GM19468 (cell line): ENCODE measurements around the gene GRK1.

ENCODE experiments used
- ATAC-seq: cut with Tn5 transposase; IDR thresholded peaks from one replicate; pipeline ENCODE4 v1.9.1; 2021; ENCODE audit warnings: mild to moderate bottlenecking, moderate library complexity, moderate number of reproducible peaks; ENCODE audit not compliant: unreplicated experiment; ENCODE audit errors: extremely low read depth

The GRK1 gene

GRCh38 chr13:113631341-113632095, 35.5 kb upstream of the GRK1 start:
- no peak for ATAC-seq

GRCh38 chr13:113632706-113633484, 34.1 kb upstream of the GRK1 start:
- no peak for ATAC-seq

GRCh38 chr13:113633485-113633873, 33.5 kb upstream of the GRK1 start:
- no peak for ATAC-seq

DNA sequence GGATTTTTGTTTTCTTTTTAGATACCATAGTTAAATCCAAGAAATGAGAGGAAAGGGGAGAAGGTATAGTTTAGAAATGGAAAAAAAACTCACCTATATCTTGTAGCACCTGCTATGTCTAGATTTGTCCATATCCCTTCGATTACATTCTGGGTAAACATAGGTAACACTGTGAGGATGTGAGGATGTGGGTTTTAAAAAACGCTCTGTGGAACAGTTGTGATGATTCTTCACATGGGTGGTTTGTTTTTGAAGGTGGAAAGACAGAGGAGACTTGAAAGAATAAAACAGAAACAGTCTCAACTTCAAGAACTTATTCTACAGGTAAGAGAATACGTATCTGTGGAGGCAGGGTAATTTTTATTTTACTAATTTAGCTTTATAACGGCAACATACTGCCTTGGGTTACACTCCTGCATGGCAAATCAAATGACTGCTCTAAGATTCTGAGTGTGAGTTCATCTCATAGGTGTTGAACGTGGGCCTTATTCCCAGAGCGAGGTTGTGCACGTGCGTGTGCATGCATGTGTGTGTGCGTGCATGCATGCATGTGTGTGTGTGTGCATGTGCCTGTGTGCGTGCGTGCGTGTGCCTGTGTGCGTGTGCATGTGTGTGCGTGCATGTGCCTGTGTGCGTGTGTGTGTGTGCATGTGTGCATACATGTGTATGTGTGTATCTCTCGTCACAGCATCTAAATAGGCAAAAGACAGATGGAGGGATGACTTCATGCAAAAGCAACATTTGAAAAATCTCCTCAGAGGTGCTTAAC, 32.6 kb upstream of the GRK1 start:
- no peak for ATAC-seq

GRCh38 chr13:113635048-113635420, 32.0 kb upstream of the GRK1 start:
- no peak for ATAC-seq

- ATAC-seq, result no peak
These were observed 31.3 kb upstream of the GRK1 start for GRCh38 chr13:113635709-113636108.

GRCh38 chr13:113636266-113636963, 30.6 kb upstream of the GRK1 start:
- no peak for ATAC-seq

- ATAC-seq, result no peak
These were observed 29.5 kb upstream of the GRK1 start for GRCh38 chr13:113637262-113638160.

DNA sequence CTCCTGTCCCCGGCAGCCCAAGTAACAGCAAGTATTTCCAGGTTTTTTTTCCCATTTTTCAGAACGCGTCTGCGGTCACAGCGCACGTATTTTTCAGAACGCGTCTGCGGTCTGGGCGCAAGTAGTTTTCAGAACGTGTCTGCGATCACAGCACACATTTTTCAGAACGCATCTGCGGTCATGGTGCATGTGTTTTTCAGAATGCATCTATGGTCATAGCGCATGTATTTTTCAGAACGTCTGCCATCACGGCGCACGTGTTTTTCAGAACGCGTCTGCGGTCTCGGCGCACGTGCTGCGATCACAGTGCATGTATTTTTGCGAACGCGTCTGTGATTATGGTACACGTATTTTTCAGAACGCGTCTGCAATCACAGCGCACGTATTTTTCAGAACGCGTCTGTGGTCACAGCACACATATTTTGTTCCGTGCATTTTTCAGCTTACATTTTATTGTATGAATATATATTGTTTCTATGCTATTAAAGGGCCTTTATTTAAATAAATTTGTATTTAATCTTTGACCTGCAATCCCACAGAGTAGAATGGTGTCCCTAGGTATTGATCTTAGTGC, 28.8 kb upstream of the GRK1 start:
- ATAC-seq, result no peak

DNA sequence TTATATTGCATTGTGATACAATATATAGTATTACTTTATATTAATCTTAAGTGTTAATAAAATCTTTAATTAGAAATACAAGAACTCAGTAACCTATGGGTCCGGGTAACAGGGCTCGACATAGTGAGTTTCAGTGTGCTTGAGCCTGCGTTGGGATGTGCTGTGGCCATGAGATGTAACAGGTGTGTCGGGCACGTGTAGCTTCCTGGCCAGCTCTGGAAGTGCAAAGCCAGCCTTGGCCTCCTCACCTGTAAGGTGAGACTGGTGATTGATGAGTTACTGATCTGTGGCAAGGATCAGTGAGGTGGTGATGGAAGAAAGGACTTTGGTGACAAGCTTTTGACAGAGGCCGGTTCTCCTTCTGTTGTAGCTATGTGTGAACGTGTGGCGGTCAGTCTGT, 28.2 kb upstream of the GRK1 start:
- ATAC-seq, result no peak

- no peak for ATAC-seq
These were observed 27.3 kb upstream of the GRK1 start for GRCh38 chr13:113639616-113640262.

GRCh38 chr13:113641426-113641825, 25.6 kb upstream of the GRK1 start:
- ATAC-seq, result no peak

DNA sequence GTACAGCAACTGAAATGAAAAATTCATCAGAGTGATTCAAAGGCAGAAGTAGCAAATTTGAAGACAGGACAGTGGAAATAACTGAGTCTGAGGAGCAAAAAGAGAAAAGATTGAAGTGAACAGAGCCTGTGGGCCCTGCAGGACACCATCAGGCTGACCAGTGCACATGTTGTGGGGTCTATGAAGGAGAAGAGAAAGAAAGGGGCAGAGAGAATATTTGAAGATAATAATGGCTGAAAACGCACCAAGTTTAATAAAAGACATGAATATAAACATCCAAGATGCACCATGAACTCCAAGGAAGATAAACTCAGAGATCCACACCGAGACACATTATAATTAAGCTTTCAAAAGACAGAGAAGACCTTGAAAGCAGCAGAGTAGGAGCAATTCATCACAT, 24.5 kb upstream of the GRK1 start:
- no peak for ATAC-seq

DNA sequence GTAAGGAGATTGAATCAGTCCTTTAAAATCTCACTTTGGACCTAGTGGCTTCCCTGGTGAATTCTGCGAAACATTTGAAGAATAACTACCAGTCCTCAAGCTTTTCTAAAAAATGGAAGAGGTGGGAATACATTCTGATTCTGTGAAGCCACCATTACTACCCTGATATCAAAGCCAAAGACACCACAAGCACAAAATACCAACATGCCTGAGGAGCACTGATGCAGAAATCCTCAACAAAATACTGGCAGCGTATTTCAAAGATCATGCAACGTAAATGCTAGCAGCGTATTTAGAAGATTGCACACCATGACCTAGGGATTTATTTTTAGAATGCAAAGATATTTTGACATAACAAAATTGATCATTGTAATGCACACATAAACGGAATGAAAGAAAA, 23.4 kb upstream of the GRK1 start:
- no peak for ATAC-seq

DNA sequence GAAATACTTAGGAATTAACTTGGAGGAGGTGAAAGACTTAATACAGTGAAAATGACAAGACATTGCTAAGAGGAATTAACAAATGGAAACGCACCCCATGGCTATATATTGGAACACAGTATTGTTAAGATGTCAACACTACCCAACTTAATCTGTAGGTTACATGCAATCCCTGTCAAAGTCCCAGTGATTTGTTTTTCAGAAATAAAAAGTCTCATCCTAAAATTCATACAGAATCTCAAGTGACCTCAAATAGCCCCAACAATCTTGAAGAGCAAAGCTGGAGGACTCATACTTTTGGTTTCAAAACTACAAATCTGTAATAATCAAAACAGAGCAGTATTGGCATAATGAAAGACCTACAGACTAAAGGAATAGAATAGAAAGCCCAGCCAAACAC, 22.2 kb upstream of the GRK1 start:
- ATAC-seq, result no peak

DNA sequence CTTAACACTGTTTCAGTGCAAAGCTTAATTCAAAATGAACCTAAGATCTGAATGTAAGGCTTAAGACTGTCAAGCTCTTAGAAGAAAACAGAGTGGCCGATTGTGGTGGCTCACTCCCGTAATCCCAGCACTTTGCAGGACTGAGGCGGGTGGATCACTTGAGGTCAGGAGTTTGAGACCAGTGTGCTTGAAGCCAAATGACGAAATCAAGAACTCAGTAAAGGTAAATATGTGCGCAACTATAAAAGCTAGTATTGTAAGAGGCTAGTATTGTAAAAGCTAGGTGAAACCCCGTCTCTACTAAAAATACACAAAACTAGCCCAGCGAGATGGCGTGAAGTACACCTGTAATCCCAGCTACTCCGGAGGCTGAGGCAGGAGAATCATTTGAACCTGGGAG, 21.7 kb upstream of the GRK1 start:
- no peak for ATAC-seq

GRCh38 chr13:113646376-113646775, 20.6 kb upstream of the GRK1 start:
- no peak for ATAC-seq

- ATAC-seq, result no peak
These were observed 20.1 kb upstream of the GRK1 start for GRCh38 chr13:113646921-113647340.
